ENCODE data around the gene FBLN5. TPM values are rescaled to one million over a fixed set of nuclear protein-coding genes. Genes with fewer than 3 reads are reported as not detected.

FBLN5 gene
- total RNA-seq, 1 experiment from 2014 or later: 1.0 TPM

DNA sequence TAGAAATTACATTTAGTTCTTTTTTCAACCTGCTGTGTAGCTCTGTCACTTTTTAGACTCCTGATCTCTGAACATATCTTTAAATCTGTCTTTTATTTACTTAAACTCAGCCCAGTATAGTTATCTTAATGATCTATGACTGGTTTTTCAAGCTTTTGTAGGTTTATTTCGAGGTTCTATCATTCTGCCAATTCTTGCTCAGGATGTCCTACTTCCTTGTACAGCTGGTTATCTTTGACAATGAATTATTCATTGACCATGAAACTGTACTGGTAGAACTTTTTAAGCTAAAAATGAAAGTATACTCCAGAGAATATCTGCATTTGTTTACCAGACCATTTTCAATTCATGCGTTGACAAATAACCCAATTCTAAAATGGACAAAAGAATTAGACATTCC is 118.0 kb downstream of the FBLN5 start:
- Mint-ChIP-seq H3K4me1 (peaks cover 40 to 44% of the 10 kb centered on the region in 2 experiments), H3K36me3 (ENCODE audit: insufficient read depth in 1 of 3, low read depth in 3 of 3) (peaks cover 2 to 14% (median 4%) of the 10 kb centered on the region in 3 experiments; a peak in 5 of 7 replicates), H3K27me3 (ENCODE audit: low read depth) (no peaks in the 10 kb centered on the region), H3K4me3 (no peak overlapping the region), H3K27ac (peak overlapping the region in 1 of 3 experiments; percentile 3; a peak in 1 of 7 replicates), H3K9me3 (peaks cover 7 to 10% of the 10 kb centered on the region in 2 experiments; a peak in 4 of 5 replicates)
- Histone ChIP-seq H3K4me1 (ENCODE audit: insufficient read depth, low read length) (peaks cover 2% of the 10 kb centered on the region; the same call in 1 of the 2 replicates), H4K91ac (ENCODE audit: insufficient read length, low read depth, low read length) (no peak overlapping the region), H3K79me2 (ENCODE audit: insufficient read depth, low read length) (no peaks in the 10 kb centered on the region; the same call in 1 of the 2 replicates), H3K18ac (ENCODE audit: insufficient read length, low read depth, low read length) (no peak overlapping the region), H2BK5ac (ENCODE audit: insufficient read length, low read length) (no peak overlapping the region), H3K27ac (ENCODE audit: insufficient read length, low read depth, low read length) (no peak overlapping the region), H3K79me1 (ENCODE audit: insufficient read depth, low read depth, low read length, poor library complexity, severe bottlenecking) (peaks cover 2% of the 10 kb centered on the region), H3K9ac (ENCODE audit: extremely low read depth, insufficient read length, low read length) (no peak overlapping the region), H2BK12ac (ENCODE audit: insufficient read length, low read depth, low read length) (no peak overlapping the region), H3K23ac (ENCODE audit: insufficient read length, low read depth, low read length) (no peak overlapping the region), H4K20me1 (ENCODE audit: control insufficient read depth, insufficient read depth, insufficient read length) (no peaks in the 10 kb centered on the region), H3K23me2 (ENCODE audit: insufficient read length, low read depth, low read length, poor library complexity, severe bottlenecking) (no peaks in the 10 kb centered on the region), H3K4me2 (ENCODE audit: insufficient read depth, insufficient read length, low read length) (no peak overlapping the region), H2BK20ac (ENCODE audit: low read depth, low read length, poor library complexity, severe bottlenecking) (no peak overlapping the region), H3K14ac (ENCODE audit: insufficient read depth, low read length) (no peak overlapping the region), H2AFZ (ENCODE audit: low read length) (no peak overlapping the region), H2BK15ac (ENCODE audit: low read depth, low read length) (no peak overlapping the region), H2AK5ac (ENCODE audit: insufficient read length, low read length) (no peak overlapping the region), H4K5ac (ENCODE audit: insufficient read length, low read depth, low read length) (no peak overlapping the region), H4K8ac (replicated peaks; ENCODE audit: insufficient read length, low read depth, low read length) (no peak overlapping the region), H3K9me3 (ENCODE audit: control insufficient read depth, low read depth, low read length) (no peaks in the 10 kb centered on the region), H3T11ph (ENCODE audit: low read length) (no peak overlapping the region), H3K27me3 (ENCODE audit: insufficient read depth, low read length) (no peaks in the 10 kb centered on the region), H3K56ac (ENCODE audit: insufficient read length, low read depth, low read length) (no peak overlapping the region), H2BK120ac (ENCODE audit: low read depth, low read length, poor library complexity, severe bottlenecking) (no peak overlapping the region), H3K4ac (ENCODE audit: low read depth, low read length) (no peak overlapping the region)
- no peak for DNase-seq
- no peak for TF ChIP-seq CTCF (conservative IDR thresholded peaks at IDR 0.05)
- no CpG with 5 or more reads among the region's 2 CpGs for WGBS (ENCODE audit: extremely low coverage, insufficient read length, low lambda C conversion rate)

Measured in H9 (cell line).